Activated CD8-positive, alpha-beta T cell treated with anti-CD3 and anti-CD28 coated beads for 36 hours (primary cell): ENCODE data around the gene SYT1. TPM values are rescaled to one million over a fixed set of nuclear protein-coding genes. Genes with fewer than 3 reads are reported as not detected.

ENCODE experiments used
- ATAC-seq: fragments of 200-7000 bp; cut with Tn5 transposase; one replicate; pipeline ENCODE4 v1.10.0; 2021; ENCODE audit warnings: mild to moderate bottlenecking, moderate library complexity
- CTCF ChIA-PET: fragments of 350-600 bp; sonication (Branson Sonifier 250); formaldehyde crosslinking; loops from one replicate; lab custom pipeline; 2021; ENCODE audit warnings: antibody characterized with exemption; lab: Charles Lee
- POLR2A ChIA-PET: fragments of 350-600 bp; sonication (Branson Sonifier 250); formaldehyde crosslinking; loops from one replicate; lab custom pipeline; 2021; ENCODE audit warnings: antibody characterized with exemption; lab: Charles Lee
- DNase-seq: peaks from one replicate; pipeline ENCODE4 v3.0.0-alpha.2; 2020
- H3K27ac Mint-ChIP-seq: one replicate; pipeline ENCODE4 v1.8.0; 2021; ENCODE audit warnings: mild to moderate bottlenecking, mixed read lengths
- H3K27me3 Mint-ChIP-seq: one replicate; pipeline ENCODE4 v1.8.0; 2021; ENCODE audit warnings: mixed read lengths
- H3K36me3 Mint-ChIP-seq: one replicate; pipeline ENCODE4 v1.8.0; 2021; ENCODE audit warnings: low read depth, mixed read lengths
- H3K4me1 Mint-ChIP-seq: one replicate; pipeline ENCODE4 v1.8.0; 2021; ENCODE audit warnings: low read depth, mixed read lengths
- H3K4me3 Mint-ChIP-seq: one replicate; pipeline ENCODE4 v1.8.0; 2021; ENCODE audit warnings: mild to moderate bottlenecking, moderate library complexity, mixed read lengths
- H3K9me3 Mint-ChIP-seq: one replicate; pipeline ENCODE4 v1.8.0; 2021; ENCODE audit warnings: mixed read lengths
- intact Hi-C: fragments of 100-400 bp; cut with micrococcal nuclease; formaldehyde crosslinking; loops from one replicate; pipeline ENCODE4 v1.10.0; 2022
- total RNA-seq, 2 experiments: library from RNA; stranded (reverse); gene quantifications; one replicate each; pipeline ENCODE4 v1.2.3, GENCODE V29; 2021
- TF ChIP-seq, protein P1 (sequence below): fragments of 200-600 bp; IDR thresholded peaks from one replicate; pipeline ENCODE4 v1.8.0; 2022; ENCODE audit warnings: antibody characterized with exemption, mild to moderate bottlenecking

SYT1 gene
- total RNA-seq, 2 experiments from 2014 or later: not detected

- ChIA-PET POLR2A (no interaction called here), CTCF (no interaction called here)
- no peak for ATAC-seq
- no peaks in the 10 kb centered on the region for H3K36me3 Mint-ChIP-seq
- no peak overlapping the region for H3K4me3 Mint-ChIP-seq
- no peak overlapping the region for H3K27ac Mint-ChIP-seq
- intact Hi-C loops: no loop called here
- no peak for DNase-seq
- H3K27me3 Mint-ChIP-seq: no peaks in the 10 kb centered on the region
- H3K4me1 Mint-ChIP-seq: no peaks in the 10 kb centered on the region
- H3K9me3 Mint-ChIP-seq: no peaks in the 10 kb centered on the region
- TF ChIP-seq, protein P1, sequence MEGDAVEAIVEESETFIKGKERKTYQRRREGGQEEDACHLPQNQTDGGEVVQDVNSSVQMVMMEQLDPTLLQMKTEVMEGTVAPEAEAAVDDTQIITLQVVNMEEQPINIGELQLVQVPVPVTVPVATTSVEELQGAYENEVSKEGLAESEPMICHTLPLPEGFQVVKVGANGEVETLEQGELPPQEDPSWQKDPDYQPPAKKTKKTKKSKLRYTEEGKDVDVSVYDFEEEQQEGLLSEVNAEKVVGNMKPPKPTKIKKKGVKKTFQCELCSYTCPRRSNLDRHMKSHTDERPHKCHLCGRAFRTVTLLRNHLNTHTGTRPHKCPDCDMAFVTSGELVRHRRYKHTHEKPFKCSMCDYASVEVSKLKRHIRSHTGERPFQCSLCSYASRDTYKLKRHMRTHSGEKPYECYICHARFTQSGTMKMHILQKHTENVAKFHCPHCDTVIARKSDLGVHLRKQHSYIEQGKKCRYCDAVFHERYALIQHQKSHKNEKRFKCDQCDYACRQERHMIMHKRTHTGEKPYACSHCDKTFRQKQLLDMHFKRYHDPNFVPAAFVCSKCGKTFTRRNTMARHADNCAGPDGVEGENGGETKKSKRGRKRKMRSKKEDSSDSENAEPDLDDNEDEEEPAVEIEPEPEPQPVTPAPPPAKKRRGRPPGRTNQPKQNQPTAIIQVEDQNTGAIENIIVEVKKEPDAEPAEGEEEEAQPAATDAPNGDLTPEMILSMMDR: no peak
These were observed 432.3 kb downstream of the SYT1 start for GRCh38 chr12:79296871-79297270.

GRCh38 chr12:79298506-79298905, 433.9 kb downstream of the SYT1 start:
- ChIA-PET POLR2A (no interaction called here), CTCF (no interaction called here)
- no peaks in the 10 kb centered on the region for H3K36me3 Mint-ChIP-seq
- no peaks in the 10 kb centered on the region for H3K4me1 Mint-ChIP-seq
- TF ChIP-seq, protein P1: no peak
- intact Hi-C loops: no loop called here
- DNase-seq: no peak
- no peak overlapping the region for H3K4me3 Mint-ChIP-seq
- no peaks in the 10 kb centered on the region for H3K27me3 Mint-ChIP-seq
- no peaks in the 10 kb centered on the region for H3K9me3 Mint-ChIP-seq
- no peak for ATAC-seq
- H3K27ac Mint-ChIP-seq: no peak overlapping the region

DNA sequence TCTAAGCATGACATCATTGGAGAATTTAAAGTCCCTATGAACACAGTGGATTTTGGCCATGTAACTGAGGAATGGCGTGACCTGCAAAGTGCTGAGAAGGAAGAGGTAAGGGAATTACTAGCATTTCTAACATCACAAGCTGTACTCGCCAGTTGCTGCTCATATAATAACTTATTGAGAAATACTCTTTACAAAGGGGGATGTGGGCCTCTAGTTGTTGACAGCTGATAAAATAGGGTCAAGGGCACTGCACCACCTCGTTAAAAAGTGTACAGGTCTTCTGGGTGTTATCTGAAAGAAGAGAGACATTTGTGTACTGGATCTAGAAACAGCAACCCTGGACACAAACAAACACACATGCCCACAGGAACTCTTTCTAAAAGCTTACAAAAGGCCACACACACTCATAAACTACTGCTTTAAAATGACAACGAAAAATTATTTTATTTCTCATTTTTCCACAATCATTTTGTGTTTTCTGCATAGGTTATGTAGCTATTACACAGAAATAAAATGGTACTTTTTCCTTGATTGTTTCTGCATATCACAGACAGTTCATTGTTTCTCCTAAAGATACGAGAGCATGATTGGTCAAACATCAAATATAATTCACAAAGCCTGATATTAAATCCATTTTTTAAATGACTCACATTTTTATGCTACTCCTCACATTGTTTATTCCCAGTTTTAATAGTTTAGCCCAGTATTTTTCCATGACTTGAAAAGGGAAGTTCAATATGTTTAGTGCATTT, 435.0 kb downstream of the SYT1 start:
- H3K4me3 Mint-ChIP-seq: no peak overlapping the region
- ATAC-seq (no peak), DNase-seq (no peak)
- intact Hi-C loops: no loop called here
- ChIA-PET CTCF (no interaction called here), POLR2A (no interaction called here)
- H3K4me1 Mint-ChIP-seq: no peaks in the 10 kb centered on the region
- no peaks in the 10 kb centered on the region for H3K9me3 Mint-ChIP-seq
- TF ChIP-seq, protein P1: no peak
- no peaks in the 10 kb centered on the region for H3K36me3 Mint-ChIP-seq
- H3K27me3 Mint-ChIP-seq: no peaks in the 10 kb centered on the region
- H3K27ac Mint-ChIP-seq: no peak overlapping the region

GRCh38 chr12:79300199-79300568, 435.6 kb downstream of the SYT1 start:
- Mint-ChIP-seq H3K36me3 (no peaks in the 10 kb centered on the region), H3K9me3 (no peaks in the 10 kb centered on the region), H3K27me3 (no peaks in the 10 kb centered on the region), H3K27ac (no peak overlapping the region), H3K4me3 (no peak overlapping the region), H3K4me1 (no peaks in the 10 kb centered on the region)
- intact Hi-C loops: no loop called here
- no peak for ATAC-seq
- ChIA-PET POLR2A (no interaction called here), CTCF (no interaction called here)
- no peak for DNase-seq
- TF ChIP-seq, protein P1: no peak

DNA sequence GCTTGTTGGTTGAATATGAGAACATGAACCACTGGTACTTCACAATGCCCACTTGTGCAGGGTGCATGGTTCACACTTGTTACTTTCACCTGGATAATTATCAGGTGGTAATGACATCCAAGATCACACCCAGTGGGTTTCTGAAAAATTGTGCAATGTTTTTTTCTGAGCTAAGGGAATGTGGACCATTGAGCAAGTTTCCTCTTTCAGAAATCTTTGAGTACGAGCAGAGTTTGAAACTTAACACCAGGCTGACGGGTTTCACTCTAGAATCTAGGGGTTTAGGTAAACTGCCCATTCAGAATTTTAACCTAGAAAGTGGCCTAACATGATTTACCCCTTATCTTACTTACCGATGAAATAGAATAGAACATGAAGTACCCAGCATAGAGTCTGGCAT, 436.6 kb downstream of the SYT1 start:
- H3K9me3 Mint-ChIP-seq: peaks cover 1% of the 10 kb centered on the region
- H3K36me3 Mint-ChIP-seq: no peaks in the 10 kb centered on the region
- no peaks in the 10 kb centered on the region for H3K4me1 Mint-ChIP-seq
- TF ChIP-seq, protein P1: no peak
- no peaks in the 10 kb centered on the region for H3K27me3 Mint-ChIP-seq
- intact Hi-C loops: no loop called here
- ChIA-PET POLR2A (no interaction called here), CTCF (no interaction called here)
- no peak overlapping the region for H3K27ac Mint-ChIP-seq
- no peak for DNase-seq
- ATAC-seq: no peak
- H3K4me3 Mint-ChIP-seq: no peak overlapping the region
